Panc1 (cell line): ENCODE data around the gene SNX2.
"Not testable (repeated sequence)": the region's sequence is repeated elsewhere in the genome, so short reads cannot be mapped to it uniquely, and the experiment has no call there.

Source experiments
- POLR2AphosphoS5 ChIP-seq: IDR thresholded peaks from 2 replicates; pipeline ENCODE4 v1.6.1; 2012; ENCODE audit warnings: mild to moderate bottlenecking, low read depth, low read length, moderate library complexity
- SIN3A ChIP-seq: IDR thresholded peaks from 2 replicates; pipeline ENCODE4 v1.6.1; 2012; ENCODE audit warnings: low read depth, mild to moderate bottlenecking, low read length, moderate library complexity, borderline replicate concordance; ENCODE audit not compliant: insufficient read depth
- TF ChIP-seq, protein P1 (sequence below): fragments of 450-650 bp; IDR thresholded peaks from 2 replicates; pipeline ENCODE4 v1.5.1; 2017; ENCODE audit warnings: mild to moderate bottlenecking
- TF ChIP-seq, protein P2 (sequence below), 2 experiments: IDR thresholded peaks; 2 replicates each; pipeline ENCODE4 v1.6.1; 2011 to 2012; ENCODE audit warnings: low read depth in 2 of 2, control low read depth in 1 of 2, low read length in 1 of 2, mild to moderate bottlenecking in 1 of 2, moderate library complexity in 1 of 2; ENCODE audit not compliant: insufficient read depth in 1 of 2

DNA sequence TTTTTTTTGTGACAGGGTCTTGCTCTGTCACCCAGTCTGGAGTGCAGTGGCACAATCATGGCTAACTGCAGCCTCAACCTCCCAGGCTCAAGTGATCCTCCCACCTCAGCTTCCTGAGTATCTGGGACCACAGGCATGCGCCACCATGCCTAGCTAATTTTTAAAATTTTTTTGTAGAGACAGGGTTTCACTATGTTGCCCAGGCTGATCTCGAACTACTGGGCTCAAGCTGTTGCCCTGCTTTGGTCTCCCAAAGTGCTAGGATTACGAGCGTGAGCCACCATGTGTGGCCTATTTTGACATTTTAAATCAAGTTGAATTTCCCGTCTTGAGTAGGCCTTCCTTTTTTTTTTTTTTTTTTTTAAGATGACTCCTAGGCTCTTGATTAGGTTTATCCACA lies 13.0 kb upstream of the SNX2 start:
- TF ChIP-seq, protein P1, sequence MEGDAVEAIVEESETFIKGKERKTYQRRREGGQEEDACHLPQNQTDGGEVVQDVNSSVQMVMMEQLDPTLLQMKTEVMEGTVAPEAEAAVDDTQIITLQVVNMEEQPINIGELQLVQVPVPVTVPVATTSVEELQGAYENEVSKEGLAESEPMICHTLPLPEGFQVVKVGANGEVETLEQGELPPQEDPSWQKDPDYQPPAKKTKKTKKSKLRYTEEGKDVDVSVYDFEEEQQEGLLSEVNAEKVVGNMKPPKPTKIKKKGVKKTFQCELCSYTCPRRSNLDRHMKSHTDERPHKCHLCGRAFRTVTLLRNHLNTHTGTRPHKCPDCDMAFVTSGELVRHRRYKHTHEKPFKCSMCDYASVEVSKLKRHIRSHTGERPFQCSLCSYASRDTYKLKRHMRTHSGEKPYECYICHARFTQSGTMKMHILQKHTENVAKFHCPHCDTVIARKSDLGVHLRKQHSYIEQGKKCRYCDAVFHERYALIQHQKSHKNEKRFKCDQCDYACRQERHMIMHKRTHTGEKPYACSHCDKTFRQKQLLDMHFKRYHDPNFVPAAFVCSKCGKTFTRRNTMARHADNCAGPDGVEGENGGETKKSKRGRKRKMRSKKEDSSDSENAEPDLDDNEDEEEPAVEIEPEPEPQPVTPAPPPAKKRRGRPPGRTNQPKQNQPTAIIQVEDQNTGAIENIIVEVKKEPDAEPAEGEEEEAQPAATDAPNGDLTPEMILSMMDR: not testable (repeated sequence)
- not testable (repeated sequence) for TF ChIP-seq POLR2AphosphoS5, SIN3A
- TF ChIP-seq, protein P2, sequence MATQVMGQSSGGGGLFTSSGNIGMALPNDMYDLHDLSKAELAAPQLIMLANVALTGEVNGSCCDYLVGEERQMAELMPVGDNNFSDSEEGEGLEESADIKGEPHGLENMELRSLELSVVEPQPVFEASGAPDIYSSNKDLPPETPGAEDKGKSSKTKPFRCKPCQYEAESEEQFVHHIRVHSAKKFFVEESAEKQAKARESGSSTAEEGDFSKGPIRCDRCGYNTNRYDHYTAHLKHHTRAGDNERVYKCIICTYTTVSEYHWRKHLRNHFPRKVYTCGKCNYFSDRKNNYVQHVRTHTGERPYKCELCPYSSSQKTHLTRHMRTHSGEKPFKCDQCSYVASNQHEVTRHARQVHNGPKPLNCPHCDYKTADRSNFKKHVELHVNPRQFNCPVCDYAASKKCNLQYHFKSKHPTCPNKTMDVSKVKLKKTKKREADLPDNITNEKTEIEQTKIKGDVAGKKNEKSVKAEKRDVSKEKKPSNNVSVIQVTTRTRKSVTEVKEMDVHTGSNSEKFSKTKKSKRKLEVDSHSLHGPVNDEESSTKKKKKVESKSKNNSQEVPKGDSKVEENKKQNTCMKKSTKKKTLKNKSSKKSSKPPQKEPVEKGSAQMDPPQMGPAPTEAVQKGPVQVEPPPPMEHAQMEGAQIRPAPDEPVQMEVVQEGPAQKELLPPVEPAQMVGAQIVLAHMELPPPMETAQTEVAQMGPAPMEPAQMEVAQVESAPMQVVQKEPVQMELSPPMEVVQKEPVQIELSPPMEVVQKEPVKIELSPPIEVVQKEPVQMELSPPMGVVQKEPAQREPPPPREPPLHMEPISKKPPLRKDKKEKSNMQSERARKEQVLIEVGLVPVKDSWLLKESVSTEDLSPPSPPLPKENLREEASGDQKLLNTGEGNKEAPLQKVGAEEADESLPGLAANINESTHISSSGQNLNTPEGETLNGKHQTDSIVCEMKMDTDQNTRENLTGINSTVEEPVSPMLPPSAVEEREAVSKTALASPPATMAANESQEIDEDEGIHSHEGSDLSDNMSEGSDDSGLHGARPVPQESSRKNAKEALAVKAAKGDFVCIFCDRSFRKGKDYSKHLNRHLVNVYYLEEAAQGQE (IDR thresholded peaks at IDR 0.05; ENCODE audit: insufficient read depth in 1 of 2, low read depth in 2 of 2, low read length in 1 of 2): not testable (repeated sequence)
